DOHH2 (cell line): Measurements from ENCODE around the gene PLCXD3.

Experiments used
- EZH2phosphoT487 ChIP-seq: fragments of 200-600 bp; sonication (generic); IDR thresholded peaks from 2 replicates; pipeline ENCODE4 v1.6.1; 2017; ENCODE audit warnings: borderline replicate concordance, mild to moderate bottlenecking, antibody characterized with exemption, low read length, moderate library complexity, mixed read lengths
- TF ChIP-seq, protein P1 (sequence below): fragments of 200-600 bp; sonication (generic); IDR thresholded peaks from one replicate; pipeline ENCODE4 v1.5.1; 2014; ENCODE audit warnings: antibody characterized with exemption, mild to moderate bottlenecking, low read depth, low read length; ENCODE audit not compliant: poor library complexity, severe bottlenecking

- TF ChIP-seq, protein P1, sequence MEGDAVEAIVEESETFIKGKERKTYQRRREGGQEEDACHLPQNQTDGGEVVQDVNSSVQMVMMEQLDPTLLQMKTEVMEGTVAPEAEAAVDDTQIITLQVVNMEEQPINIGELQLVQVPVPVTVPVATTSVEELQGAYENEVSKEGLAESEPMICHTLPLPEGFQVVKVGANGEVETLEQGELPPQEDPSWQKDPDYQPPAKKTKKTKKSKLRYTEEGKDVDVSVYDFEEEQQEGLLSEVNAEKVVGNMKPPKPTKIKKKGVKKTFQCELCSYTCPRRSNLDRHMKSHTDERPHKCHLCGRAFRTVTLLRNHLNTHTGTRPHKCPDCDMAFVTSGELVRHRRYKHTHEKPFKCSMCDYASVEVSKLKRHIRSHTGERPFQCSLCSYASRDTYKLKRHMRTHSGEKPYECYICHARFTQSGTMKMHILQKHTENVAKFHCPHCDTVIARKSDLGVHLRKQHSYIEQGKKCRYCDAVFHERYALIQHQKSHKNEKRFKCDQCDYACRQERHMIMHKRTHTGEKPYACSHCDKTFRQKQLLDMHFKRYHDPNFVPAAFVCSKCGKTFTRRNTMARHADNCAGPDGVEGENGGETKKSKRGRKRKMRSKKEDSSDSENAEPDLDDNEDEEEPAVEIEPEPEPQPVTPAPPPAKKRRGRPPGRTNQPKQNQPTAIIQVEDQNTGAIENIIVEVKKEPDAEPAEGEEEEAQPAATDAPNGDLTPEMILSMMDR: no peak
- TF ChIP-seq EZH2phosphoT487: no peak
Measured at GRCh38 chr5:41275813-41276512, 234.4 kb downstream of the PLCXD3 start.
